ENCODE results near the gene TEC. TPM values are rescaled to one million over a fixed set of nuclear protein-coding genes. Genes with fewer than 3 reads are reported as not detected.
"Not testable (repeated sequence)": the region's sequence is repeated elsewhere in the genome, so short reads cannot be mapped to it uniquely, and the experiment has no call there.

The TEC gene
- total RNA-seq, 1 donor from 2014 or later = 0.91 TPM

- intact Hi-C loops (cut with micrococcal nuclease) = no loop called here
These were observed 25.8 kb downstream of the TEC start for GRCh38 chr4:48243887-48244286.

GRCh38 chr4:48243429-48243828 is 26.2 kb downstream of the TEC start:
- intact Hi-C loops (cut with micrococcal nuclease) = no loop called here

- intact Hi-C loops (cut with micrococcal nuclease) = no loop called here
These were observed 27.0 kb downstream of the TEC start for GRCh38 chr4:48242511-48243195.

- intact Hi-C loops (cut with micrococcal nuclease) = no loop called here
These were observed 27.9 kb downstream of the TEC start for GRCh38 chr4:48241731-48242130.

- intact Hi-C loops (cut with micrococcal nuclease) = no loop called here
These were observed 31.5 kb downstream of the TEC start for GRCh38 chr4:48237996-48238645.

- intact Hi-C loops (cut with micrococcal nuclease) = no loop called here
These were observed 34.6 kb downstream of the TEC start for GRCh38 chr4:48235050-48235449.

- intact Hi-C loops (cut with micrococcal nuclease) = no loop called here
These were observed 35.1 kb downstream of the TEC start for GRCh38 chr4:48234575-48234974.

GRCh38 chr4:48228949-48229348 is 40.7 kb downstream of the TEC start:
- intact Hi-C loops (cut with micrococcal nuclease) = no loop called here

GRCh38 chr4:48227662-48228061 is 42.0 kb downstream of the TEC start:
- intact Hi-C loops (cut with micrococcal nuclease) = no loop called here

- intact Hi-C loops (cut with micrococcal nuclease) = no loop called here
These were observed 43.4 kb downstream of the TEC start for GRCh38 chr4:48226199-48226598.

GRCh38 chr4:48225368-48226141 is 44.1 kb downstream of the TEC start:
- intact Hi-C loops (cut with micrococcal nuclease) = no loop called here

GRCh38 chr4:48224606-48225005 is 45.0 kb downstream of the TEC start:
- intact Hi-C loops (cut with micrococcal nuclease) = no loop called here

- intact Hi-C loops (cut with micrococcal nuclease) = no loop called here
These were observed 45.9 kb downstream of the TEC start for GRCh38 chr4:48223633-48224295.

GRCh38 chr4:48222491-48222890 is 47.1 kb downstream of the TEC start:
- intact Hi-C loops (cut with micrococcal nuclease) = no loop called here

GRCh38 chr4:48219430-48219829 is 50.2 kb downstream of the TEC start:
- intact Hi-C loops (cut with micrococcal nuclease) = not testable (repeated sequence)

GRCh38 chr4:48216563-48216962 is 53.1 kb downstream of the TEC start:
- intact Hi-C loops (cut with micrococcal nuclease) = no loop called here

- intact Hi-C loops (cut with micrococcal nuclease) = no loop called here
These were observed 53.7 kb downstream of the TEC start for GRCh38 chr4:48215977-48216376.

- intact Hi-C loops (cut with micrococcal nuclease) = no loop called here
These were observed 57.5 kb downstream of the TEC start for GRCh38 chr4:48212165-48212564.

- intact Hi-C loops (cut with micrococcal nuclease) = no loop called here
These were observed 58.7 kb downstream of the TEC start for GRCh38 chr4:48210966-48211328.

- intact Hi-C loops (cut with micrococcal nuclease) = no loop called here
These were observed 64.0 kb downstream of the TEC start for GRCh38 chr4:48205626-48206025.

GRCh38 chr4:48205107-48205506 is 64.5 kb downstream of the TEC start:
- intact Hi-C loops (cut with micrococcal nuclease) = no loop called here

GRCh38 chr4:48203819-48204218 is 65.8 kb downstream of the TEC start:
- intact Hi-C loops (cut with micrococcal nuclease) = no loop called here

All from T-helper 1 cell treated with Interleukin-12 subunit alpha and Interleukin-12 subunit beta and Interleukin-4 antibody, amounts not matched to agents 30 ng/mL and 1 ng/mL, for 36 hours (primary cell).